ENCODE results near the gene REL.

- TF ChIP-seq MAFK (IDR thresholded peaks at IDR 0.05; ENCODE audit: low read depth, low read length): no peak
- TF ChIP-seq CTCF (conservative IDR thresholded peaks at IDR 0.05; ENCODE audit: low read depth, low read length): no peak
- TF ChIP-seq CEBPB (IDR thresholded peaks at IDR 0.05; ENCODE audit: low read depth, low read length): no peak
- no peak for TF ChIP-seq MAZ (IDR thresholded peaks at IDR 0.05; ENCODE audit: borderline replicate concordance, low read depth, low read length)
- no peak for TF ChIP-seq POLR2A (IDR thresholded peaks at IDR 0.05; ENCODE audit: low read depth, low read length)
- TF ChIP-seq SMC3 (IDR thresholded peaks at IDR 0.05; ENCODE audit: low read depth, low read length): no peak
- no peak for TF ChIP-seq RAD21 (IDR thresholded peaks at IDR 0.05; ENCODE audit: low read length)
Observed at GRCh38 chr2:60873381-60873780, 8.0 kb upstream of the REL start.

Data from IMR-90 (cell line).